ENCODE data around the gene LDLRAD1.

DNA sequence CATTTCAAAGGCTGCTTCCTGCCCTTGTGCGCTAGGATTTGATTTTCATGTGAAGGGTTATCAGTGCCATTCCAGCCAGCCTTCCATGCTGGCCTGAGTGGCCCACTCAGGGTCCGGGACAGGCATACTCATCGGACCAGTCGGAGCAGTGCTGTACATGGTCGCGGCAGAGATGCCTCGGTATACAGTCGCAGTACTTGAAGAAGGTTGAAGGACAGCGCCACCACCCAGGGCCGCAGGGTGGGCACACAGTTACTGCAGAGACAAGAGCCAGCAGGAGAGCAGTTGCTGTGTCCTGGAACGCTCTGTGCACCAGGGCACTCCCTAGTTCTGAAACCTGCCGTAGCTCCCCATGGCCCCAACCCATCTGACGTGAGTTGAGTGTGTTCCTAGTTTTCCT lies 9.1 kb downstream of the LDLRAD1 start:
- TF ChIP-seq, protein P1, sequence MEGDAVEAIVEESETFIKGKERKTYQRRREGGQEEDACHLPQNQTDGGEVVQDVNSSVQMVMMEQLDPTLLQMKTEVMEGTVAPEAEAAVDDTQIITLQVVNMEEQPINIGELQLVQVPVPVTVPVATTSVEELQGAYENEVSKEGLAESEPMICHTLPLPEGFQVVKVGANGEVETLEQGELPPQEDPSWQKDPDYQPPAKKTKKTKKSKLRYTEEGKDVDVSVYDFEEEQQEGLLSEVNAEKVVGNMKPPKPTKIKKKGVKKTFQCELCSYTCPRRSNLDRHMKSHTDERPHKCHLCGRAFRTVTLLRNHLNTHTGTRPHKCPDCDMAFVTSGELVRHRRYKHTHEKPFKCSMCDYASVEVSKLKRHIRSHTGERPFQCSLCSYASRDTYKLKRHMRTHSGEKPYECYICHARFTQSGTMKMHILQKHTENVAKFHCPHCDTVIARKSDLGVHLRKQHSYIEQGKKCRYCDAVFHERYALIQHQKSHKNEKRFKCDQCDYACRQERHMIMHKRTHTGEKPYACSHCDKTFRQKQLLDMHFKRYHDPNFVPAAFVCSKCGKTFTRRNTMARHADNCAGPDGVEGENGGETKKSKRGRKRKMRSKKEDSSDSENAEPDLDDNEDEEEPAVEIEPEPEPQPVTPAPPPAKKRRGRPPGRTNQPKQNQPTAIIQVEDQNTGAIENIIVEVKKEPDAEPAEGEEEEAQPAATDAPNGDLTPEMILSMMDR (optimal IDR thresholded peaks at IDR 0.05 in 1 of 3, IDR thresholded peaks at IDR 0.05 in 1 of 3, conservative IDR thresholded peaks at IDR 0.05 in 1 of 3; ENCODE audit: extremely low read depth in 1 of 3, insufficient read depth in 2 of 3, low read length in 3 of 3): no peak
- no peak for TF ChIP-seq EZH2 (IDR thresholded peaks at IDR 0.05; ENCODE audit: low read length)

Data from keratinocyte (primary cell).